Measurements from ENCODE around the gene HS1BP3.

HS1BP3 gene

DNA sequence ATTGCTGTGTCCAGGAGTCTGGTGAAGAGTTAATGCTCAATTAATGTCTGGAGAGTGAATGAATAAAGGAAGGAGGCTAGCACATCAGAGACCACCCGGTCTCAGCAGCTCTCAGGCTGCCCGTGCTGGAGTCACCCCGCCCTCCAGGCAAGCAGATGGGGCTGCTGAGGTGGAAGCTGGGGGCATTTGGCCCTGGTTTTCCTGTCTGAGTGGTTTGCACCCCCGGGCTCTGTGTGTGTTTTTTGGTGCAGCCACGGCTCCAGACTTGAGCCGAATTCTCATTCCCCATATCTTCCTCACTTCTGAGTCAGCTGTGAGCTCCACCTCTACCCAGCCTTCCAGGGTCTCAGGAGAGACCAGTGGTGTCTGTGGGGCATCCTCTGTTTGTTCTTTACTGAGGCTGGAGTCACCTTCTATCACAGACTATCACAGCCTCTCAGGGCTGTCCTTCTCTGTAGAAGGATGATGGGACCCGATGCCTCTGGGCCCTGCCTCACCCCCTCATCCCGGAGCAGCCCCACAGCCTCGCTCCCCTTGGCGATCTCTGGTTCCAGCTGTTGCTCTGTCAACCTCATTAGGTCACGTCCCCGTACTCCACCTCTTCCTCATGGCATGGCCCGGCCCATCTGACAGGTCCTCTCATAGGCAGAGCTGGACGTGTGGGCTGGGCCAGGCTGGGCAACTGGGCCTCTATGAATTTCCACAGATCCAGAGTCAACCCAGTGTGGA, 60.8 kb downstream of the HS1BP3 start:
- H3K4me1 Mint-ChIP-seq: peaks cover 2% of the 10 kb centered on the region
- H3K9me3 Mint-ChIP-seq: no peaks in the 10 kb centered on the region
- ATAC-seq (peak; percentile 22), DNase-seq (no peak)
- no peak overlapping the region for H3K27ac Mint-ChIP-seq
- no peaks in the 10 kb centered on the region for H3K27me3 Mint-ChIP-seq
- no peak overlapping the region for H3K4me3 Mint-ChIP-seq

DNA sequence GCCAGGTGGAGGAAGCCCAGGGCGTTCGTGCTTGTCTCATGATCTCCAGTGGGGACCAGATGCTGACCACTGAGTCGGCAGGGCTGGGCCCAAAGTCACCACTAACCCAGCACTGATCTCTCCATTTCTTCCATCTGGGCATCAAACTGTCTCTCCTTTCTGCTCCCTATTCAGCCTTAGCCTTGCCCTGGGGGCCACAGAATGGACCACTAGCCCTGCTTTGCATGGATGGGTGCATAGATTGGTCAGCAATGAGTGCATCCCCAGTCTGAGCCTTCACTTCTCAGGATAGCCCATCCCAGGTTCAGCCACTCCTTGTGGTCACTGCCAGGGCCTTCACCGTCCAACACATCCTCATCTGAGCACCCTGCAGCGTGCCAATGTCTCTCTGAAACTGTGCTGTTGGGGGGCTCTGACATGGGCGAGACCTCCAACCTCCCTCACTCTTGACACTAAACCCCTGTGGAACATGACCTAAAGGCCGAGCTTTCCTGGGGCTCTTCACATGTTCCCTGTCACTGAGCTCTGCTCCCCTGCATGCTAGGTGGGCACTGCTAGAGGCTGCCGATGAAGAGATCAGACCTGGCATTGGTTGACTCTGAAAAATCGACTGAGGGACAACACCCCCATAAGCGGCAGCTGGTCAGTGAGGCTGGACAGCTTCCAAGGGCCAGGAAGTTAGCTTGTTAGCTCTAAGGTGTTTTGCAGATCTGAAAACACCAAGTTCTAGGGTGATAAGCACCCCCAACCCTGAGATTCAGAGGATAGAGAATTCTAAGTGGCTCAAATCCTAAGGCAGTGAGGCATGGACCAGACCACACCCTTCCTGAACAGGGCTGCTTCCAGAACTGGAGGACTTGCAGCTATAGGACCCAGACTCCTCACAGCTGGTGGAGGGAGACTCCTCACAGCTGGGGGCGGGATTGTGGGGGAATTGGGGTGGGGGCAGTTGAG, 61.7 kb downstream of the HS1BP3 start:
- no peak for DNase-seq
- ATAC-seq: no peak
- H3K4me3 Mint-ChIP-seq: no peak overlapping the region
- peaks cover 6% of the 10 kb centered on the region for H3K4me1 Mint-ChIP-seq
- H3K27me3 Mint-ChIP-seq: no peaks in the 10 kb centered on the region
- no peaks in the 10 kb centered on the region for H3K9me3 Mint-ChIP-seq
- H3K27ac Mint-ChIP-seq: no peak overlapping the region

DNA sequence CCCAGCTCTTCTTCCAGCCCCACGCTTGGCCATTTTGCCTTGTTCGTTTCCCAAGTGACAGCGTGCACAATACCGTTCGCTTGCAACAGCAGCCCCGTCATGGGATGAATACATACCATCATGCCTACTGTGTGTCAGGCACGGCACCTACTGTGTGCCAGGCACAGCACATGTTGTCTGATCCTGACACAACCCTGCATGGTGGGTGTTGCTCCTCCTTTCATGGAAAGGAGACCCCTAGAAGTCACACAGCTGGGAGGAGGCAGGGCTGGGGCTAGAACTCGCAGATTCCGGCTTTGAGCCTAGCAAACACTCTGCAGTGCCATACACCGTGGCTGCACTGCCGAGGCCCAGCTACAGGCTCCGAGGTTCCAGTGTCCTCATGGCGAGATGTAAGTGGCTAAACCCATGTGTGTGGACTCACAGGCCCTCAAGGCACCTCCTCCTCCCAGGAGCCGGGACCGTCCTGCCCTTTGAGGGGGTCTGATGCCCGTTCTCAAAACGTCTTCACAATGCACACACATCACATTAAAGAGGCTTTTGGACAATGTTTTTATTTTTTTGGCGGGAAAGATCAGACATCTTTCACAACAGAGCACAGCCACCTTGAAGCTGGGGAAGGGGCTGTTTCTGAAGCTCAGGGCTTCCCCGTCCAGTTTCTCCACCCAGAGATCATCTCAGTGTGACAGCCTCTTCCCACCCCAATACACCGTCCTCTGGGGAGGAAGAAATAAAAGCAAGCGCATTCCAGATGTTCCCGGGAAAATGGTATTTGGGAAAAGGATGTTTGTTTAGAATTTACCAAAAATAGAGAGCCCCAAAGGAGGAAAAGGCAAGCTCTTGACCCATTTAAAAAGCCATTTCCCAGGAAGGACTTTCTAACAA, 64.9 kb downstream of the HS1BP3 start:
- Mint-ChIP-seq H3K4me3 (no peak overlapping the region), H3K27me3 (no peaks in the 10 kb centered on the region), H3K27ac (no peak overlapping the region), H3K9me3 (peaks cover 0 to 11% of the 10 kb centered on the region in 2 donors), H3K4me1 (peaks cover 6% of the 10 kb centered on the region)
- no peak for DNase-seq
- ATAC-seq: no peak

DNA sequence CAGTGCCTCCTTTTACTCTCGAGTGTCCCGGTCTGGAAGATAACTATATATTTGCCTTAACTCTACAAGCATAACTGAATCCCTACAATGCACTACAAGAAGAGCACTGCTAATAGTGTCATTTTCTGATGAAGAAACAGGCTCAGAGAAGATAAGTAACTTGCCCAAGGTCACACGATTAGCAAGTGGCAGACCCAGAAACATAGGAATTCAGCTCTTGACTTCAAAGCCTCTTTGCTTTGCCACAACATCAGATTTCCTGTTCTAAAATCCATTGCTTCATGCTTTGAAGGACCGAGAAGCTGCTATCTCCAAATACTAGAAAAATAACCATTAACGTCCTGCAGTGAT, 65.6 kb downstream of the HS1BP3 start:
- Mint-ChIP-seq H3K9me3 (peaks cover 0 to 11% of the 10 kb centered on the region in 2 donors), H3K27me3 (no peaks in the 10 kb centered on the region), H3K27ac (no peak overlapping the region), H3K4me1 (peaks cover 8% of the 10 kb centered on the region), H3K4me3 (no peak overlapping the region)
- ATAC-seq (no peak), DNase-seq (no peak)

DNA sequence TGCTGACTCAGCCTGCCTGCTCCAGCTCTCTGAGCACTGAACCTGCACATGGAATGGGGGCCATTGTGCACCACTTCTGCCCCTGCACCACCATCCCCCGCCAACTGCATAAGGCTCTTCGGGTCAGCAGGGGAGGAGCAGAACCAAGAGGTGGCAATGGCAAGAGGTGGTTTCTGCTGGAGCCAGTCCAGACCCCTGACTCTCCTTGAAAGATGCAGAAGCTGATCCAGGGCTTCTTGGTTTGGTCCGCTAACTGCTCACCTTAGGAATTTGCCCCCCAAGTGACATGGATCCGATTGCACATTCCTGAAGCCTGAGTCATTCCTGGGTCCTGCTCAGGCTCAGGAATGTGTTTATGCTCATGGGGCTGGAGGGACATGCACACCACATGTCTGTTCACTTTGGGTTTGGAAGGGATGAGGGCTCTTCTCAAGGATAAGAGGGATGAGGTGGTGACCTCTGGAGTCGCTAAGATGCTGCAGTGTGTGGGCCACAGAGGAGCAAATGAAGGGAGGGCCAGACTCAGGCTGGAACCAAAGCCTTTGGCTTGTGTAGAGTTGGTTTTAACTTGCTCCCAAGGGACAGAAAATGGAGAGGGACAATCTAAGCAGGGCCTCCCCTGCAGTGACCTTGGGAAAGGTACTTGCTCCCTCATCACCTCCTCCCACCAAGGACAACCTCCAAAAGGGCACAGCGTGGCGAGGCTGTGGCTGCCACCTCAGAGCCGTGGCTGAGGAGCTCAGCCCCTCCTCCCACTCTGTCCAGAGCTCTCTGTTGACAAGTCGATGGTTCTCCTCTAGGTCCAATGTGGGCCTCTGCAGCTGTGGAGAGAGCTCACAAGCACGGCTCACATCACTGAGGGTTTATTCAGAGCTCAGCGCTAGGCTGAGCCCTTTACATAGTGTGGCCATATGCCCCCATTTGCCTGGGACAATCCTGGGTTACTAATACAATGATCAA, 66.2 kb downstream of the HS1BP3 start:
- H3K4me3 Mint-ChIP-seq: no peak overlapping the region
- no peak for DNase-seq
- H3K4me1 Mint-ChIP-seq: peaks cover 15% of the 10 kb centered on the region
- H3K27me3 Mint-ChIP-seq: no peaks in the 10 kb centered on the region
- peaks cover 0 to 11% of the 10 kb centered on the region in 2 donors for H3K9me3 Mint-ChIP-seq
- no peak for ATAC-seq
- no peak overlapping the region for H3K27ac Mint-ChIP-seq

DNA sequence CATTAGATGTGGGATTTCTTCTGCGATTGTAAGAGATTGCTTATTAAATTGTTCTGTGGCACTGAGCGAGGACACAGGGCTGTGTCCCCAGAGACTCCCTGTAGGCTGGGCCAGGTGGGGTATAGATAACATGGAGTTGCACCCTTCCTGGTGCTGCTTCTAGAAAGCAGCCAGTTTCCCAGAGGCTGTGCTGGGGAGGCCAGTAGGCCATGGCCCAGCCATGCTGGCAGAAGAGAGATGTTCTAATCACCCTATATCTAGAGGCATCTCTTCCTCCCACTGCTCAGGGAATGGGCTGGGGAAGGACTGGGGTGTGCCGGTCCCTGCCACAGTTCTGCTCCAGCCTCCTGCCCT, 66.9 kb downstream of the HS1BP3 start:
- H3K27me3 Mint-ChIP-seq: no peaks in the 10 kb centered on the region
- DNase-seq: no peak
- H3K9me3 Mint-ChIP-seq: peaks cover 0 to 11% of the 10 kb centered on the region in 2 donors
- H3K4me3 Mint-ChIP-seq: no peak overlapping the region
- H3K4me1 Mint-ChIP-seq: peaks cover 17% of the 10 kb centered on the region
- H3K27ac Mint-ChIP-seq: no peak overlapping the region
- no peak for ATAC-seq

DNA sequence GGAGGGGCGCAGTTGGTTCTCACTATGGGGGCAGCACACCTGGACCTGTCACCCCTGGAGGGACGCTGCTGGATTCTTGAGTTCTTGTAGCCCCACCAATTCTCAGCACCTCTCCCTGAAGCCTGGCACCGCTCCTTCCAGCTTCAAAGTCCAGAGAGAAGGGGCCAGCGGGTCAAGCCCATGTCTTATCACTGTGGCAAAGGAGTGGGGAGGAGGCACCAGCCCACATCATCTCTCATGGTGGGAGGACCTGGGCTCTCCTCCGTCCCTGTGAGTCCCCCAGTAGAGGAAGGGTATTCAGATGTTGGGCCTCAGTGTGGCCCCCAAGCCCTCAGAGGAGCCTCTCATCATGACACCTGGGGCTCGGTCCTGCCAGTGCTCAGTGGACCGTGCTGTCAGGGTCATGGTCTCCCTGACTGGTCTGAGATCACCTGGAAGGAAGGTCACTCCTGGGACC, 67.4 kb downstream of the HS1BP3 start:
- H3K4me3 Mint-ChIP-seq: no peak overlapping the region
- peak overlapping the region in 1 of 2 donors; percentile 34 for H3K27ac Mint-ChIP-seq
- H3K4me1 Mint-ChIP-seq: peaks cover 17% of the 10 kb centered on the region
- ATAC-seq (no peak), DNase-seq (no peak)
- peaks cover 0 to 11% of the 10 kb centered on the region in 2 donors for H3K9me3 Mint-ChIP-seq
- H3K27me3 Mint-ChIP-seq: no peaks in the 10 kb centered on the region

DNA sequence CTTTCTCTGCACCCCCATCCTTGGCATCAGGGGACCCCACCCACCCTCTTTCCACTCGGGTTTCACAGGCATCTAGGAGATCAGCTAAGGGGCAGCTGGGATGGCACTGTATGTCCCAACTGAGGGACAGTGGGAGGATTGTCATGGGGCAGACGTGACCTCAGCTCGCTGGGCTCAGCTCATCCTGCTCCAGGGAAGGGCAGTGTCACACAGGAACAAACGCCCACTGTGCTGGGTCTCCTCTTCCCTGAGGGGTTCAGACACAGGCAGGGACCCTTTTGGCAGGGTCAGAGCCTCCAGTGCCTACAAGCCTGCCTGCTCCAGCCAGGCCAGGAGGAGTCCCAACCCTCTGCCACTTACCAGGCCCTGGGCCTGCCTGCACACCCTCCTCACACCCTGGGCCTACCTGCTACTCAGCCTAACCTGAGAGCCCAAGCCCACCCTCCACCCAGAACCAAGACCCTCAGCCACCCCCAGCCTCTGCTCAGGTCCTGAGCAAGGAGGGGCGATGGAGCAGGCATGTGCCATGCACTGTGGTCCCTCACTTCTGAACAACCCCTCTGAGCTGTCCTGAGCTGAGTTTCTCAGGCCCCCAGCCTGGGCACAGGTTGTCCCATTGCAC, 68.2 kb downstream of the HS1BP3 start:
- H3K4me3 Mint-ChIP-seq: no peak overlapping the region
- H3K9me3 Mint-ChIP-seq: peaks cover 0 to 11% of the 10 kb centered on the region in 2 donors
- H3K27me3 Mint-ChIP-seq: no peaks in the 10 kb centered on the region
- H3K27ac Mint-ChIP-seq: peak overlapping the region in 1 of 2 donors; percentile 81
- ATAC-seq (peak; percentile 36), DNase-seq (no peak)
- H3K4me1 Mint-ChIP-seq: peaks cover 17% of the 10 kb centered on the region

DNA sequence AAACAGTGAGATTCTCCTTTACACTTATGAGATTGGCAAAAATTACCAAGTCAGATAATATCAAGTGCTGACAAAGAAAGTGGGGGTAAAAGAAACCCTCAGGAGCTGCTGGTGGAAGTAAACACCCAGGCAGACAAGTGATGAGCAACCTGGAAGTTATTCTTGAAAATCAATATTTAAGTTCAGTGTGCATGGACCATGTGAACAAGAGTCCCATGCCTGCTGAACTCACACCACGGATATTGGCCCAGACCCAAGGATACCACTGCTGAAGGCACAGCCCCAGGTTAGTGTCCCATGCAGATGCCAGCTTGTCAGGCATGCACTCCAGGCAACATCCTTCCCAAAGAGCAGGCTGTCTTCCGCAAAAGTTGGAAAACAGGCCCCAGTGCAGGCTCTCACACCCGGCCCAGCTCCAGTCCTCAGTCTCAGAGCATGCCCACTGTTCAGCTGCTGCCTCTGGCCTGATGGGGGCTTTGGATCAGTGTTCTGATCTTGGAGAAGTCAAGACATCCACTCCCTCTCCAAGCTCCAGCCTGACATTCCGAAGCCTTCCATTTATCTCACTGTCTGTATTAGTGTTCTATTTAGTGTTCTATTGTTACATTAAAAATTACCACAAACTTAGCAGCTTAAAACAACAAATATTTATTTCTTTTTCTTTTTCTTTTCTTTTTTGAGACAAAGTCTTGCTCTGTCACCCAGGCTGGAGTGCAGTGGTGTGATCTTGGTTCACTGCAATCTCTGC, 70.0 kb downstream of the HS1BP3 start:
- ATAC-seq: no peak
- H3K27me3 Mint-ChIP-seq: no peaks in the 10 kb centered on the region
- no peak overlapping the region for H3K27ac Mint-ChIP-seq
- H3K4me3 Mint-ChIP-seq: no peak overlapping the region
- no peak for DNase-seq
- H3K4me1 Mint-ChIP-seq: peaks cover 36% of the 10 kb centered on the region
- H3K9me3 Mint-ChIP-seq: peaks cover 0 to 11% of the 10 kb centered on the region in 2 donors

DNA sequence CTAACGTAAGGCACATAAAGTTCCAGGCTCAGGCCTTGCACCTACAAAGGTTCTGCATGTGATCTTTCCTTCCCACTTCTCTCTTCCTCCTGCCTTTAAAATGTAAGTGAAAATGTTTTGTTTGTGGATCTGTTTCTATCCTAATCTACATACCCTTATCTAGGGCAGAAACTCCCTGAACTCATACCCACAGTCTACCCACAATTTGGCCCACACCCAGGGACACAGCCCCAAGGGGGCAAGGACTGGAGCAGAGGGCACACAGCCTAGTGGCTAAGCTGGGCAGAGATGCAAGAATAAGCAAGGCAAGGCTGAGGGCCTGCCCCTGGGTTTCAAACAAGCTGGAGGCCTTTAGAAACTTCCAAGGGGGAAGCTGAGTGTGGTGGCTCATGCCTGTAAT, 71.0 kb downstream of the HS1BP3 start:
- peaks cover 0 to 11% of the 10 kb centered on the region in 2 donors for H3K9me3 Mint-ChIP-seq

DNA sequence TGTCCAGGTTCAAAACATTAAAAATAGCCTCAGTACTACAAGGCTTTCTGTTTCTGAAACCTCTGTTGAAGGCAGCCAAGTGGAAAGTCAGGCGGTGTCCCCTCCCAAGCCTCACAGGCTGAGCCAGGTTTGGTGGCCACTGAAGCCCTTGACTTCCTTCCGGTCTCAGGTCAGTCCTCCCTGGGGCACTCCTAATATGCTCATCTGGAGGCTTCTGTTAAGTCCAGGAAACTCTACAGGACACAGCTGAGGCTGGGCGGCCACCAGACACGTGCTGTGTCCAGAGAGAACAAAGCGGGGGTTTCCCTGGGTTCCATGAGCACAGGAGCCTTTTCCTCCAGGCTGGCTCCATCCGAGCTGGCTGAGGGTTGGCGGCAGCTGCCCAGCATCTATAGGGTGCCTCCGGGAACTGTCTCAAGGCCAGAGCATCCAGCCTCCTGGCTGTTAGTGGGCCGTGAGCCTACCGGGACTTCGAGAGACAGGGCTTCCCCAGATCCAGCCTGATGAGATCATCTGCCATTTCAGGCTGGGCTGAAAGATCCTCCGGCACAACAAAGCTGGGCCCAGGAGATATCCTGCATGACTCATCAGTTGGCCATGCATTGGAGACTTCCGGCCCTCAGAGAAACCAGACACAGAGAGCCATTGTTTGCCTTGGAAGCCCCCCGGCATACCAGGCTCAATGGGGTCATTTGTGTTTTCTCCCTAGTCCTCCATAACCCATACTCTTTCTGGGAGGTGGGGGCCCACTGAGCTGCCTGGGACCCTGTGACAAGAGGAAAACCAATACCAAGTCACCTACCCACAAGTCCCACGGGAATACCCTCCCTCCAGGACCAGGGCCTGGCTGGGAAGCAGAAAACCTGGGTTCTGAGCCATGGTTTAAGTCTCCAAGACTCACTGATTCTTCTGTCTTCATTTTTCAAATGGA, 71.7 kb downstream of the HS1BP3 start:
- Mint-ChIP-seq H3K4me3 (no peak overlapping the region), H3K27ac (no peak overlapping the region), H3K4me1 (peaks cover 34% of the 10 kb centered on the region), H3K9me3 (peaks cover 0 to 11% of the 10 kb centered on the region in 2 donors), H3K27me3 (no peaks in the 10 kb centered on the region)
- ATAC-seq (no peak), DNase-seq (no peak)

More for the DNA sequence above, 71.0 kb downstream of the HS1BP3 start:
- no peak for ATAC-seq
- Mint-ChIP-seq H3K4me1 (peaks cover 40% of the 10 kb centered on the region), H3K4me3 (no peak overlapping the region), H3K27ac (peak overlapping the region in 1 of 2 donors; percentile 34), H3K27me3 (no peaks in the 10 kb centered on the region)
- no peak for DNase-seq

DNA sequence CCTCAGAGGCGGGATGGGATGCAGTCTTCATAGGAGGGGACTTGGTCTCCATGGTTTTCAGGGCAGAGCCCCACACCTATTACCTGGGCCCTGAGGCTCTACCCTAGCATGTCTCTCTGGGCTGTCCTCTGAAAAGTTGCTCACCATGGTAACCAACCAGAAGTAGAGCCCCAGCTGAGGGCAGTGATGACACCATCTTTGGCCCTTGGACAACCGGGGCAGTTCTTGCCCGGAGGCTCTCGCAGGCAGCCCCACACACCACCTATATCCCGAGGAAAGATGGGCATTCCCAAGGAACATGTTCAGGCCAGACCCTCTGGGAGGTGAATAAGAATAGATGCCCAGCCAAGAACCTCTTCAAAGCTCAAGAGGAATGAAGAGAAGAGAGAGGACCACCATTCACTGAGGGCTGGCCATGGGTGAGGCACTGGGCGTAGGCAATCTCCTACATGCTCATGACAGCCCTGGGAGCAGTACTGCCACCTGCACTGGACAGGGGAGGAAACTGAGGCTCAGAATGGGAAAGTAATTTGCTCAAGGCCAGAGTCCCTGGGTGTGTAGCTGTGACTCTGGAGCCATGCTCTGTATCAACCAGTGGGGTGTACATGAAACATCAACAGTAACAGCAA, 72.5 kb downstream of the HS1BP3 start:
- Mint-ChIP-seq H3K9me3 (peaks cover 0 to 11% of the 10 kb centered on the region in 2 donors), H3K4me1 (peaks cover 34% of the 10 kb centered on the region), H3K27me3 (no peaks in the 10 kb centered on the region), H3K4me3 (no peak overlapping the region), H3K27ac (peak overlapping the region; percentile 12 to 65)
- DNase-seq (no peak), ATAC-seq (no peak)
